ENCODE measurements around the gene PDCD2L.
"Not testable (repeated sequence)": the region's sequence is repeated elsewhere in the genome, so short reads cannot be mapped to it uniquely, and the experiment has no call there.

The PDCD2L gene

DNA sequence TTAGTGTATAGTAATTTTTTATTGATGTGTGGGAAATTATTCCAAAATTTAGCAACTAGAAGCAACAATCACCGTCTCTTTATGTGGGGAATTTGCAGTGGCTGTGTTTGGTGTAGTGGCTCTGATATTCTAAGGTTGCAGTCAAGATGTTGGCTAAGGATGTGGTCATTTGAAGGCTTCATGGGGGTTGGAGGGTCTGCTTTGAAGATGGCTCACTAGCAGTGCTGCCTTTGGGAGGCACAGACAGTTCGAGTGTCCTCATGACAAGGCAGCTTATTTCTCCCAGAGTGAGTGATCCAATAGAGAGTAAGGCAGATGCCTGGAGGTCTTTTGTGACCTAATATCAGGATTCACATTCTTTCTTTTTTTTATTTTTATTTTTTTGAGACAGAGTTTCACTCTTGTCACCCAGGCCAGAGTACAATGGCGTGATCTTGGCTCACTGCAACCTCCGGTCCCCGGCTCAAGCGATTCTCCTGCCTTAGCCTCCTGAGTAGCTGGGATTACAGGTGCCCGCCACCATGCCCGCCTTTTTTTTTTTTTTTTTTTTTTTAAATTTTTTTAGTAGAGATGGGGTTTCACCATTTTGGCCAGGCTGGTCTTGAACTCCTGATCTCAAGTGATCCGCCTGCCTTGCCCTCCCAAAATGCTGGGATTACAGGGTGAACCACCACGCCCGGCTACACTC, 30.5 kb upstream of the PDCD2L start:
- no peak for DNase-seq (ENCODE audit: low spot score)

DNA sequence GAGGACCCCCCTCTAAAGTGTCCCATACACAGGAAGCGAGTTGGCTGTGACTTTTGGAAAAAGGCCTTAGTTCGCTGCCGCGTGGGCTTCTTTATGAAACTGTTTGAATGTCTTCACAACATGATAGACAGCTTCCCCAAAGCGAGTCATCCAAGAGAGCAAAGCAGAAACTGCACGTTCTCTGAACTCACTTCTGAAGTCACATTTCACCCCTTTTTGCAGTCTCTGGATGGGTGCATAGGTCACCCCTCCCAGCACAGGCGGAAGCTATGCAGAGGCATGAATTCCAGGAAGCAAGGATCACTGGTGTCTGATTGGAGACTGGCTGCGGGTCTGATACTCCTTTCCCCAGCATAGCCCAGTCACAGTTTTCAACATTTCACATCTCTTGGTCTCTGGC, 28.6 kb upstream of the PDCD2L start:
- no peak for DNase-seq (ENCODE audit: low spot score)

DNA sequence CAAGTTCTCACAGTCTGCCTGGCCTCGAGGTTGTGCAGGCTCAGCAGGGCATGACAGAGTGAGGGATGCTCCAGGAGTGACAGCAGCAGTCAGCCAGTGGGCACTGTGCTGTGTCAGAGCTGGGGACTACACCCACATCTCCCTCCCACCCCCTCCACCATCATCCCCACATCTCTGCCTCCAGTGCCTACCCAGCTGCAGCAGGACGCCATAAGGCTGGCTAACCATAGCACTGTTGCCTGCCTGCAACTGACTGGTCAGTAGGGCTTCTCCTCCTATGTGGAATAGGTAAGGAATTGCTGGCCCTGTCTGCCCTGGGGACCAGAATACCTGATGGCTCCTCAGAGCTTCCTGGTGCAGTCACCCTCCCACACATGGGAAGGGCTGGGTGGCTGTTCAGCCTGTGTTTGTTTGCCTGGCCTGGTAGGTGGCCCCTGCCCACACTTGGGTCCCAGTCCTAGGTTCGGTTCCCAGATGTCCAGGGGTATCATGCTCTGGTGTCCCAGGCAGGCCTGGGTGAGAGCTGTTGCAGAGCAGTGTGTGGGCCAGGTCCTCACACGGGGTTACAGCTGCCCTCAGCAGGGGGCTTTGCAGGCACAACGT, 23.5 kb upstream of the PDCD2L start:
- no peak for DNase-seq (ENCODE audit: low spot score)

DNA sequence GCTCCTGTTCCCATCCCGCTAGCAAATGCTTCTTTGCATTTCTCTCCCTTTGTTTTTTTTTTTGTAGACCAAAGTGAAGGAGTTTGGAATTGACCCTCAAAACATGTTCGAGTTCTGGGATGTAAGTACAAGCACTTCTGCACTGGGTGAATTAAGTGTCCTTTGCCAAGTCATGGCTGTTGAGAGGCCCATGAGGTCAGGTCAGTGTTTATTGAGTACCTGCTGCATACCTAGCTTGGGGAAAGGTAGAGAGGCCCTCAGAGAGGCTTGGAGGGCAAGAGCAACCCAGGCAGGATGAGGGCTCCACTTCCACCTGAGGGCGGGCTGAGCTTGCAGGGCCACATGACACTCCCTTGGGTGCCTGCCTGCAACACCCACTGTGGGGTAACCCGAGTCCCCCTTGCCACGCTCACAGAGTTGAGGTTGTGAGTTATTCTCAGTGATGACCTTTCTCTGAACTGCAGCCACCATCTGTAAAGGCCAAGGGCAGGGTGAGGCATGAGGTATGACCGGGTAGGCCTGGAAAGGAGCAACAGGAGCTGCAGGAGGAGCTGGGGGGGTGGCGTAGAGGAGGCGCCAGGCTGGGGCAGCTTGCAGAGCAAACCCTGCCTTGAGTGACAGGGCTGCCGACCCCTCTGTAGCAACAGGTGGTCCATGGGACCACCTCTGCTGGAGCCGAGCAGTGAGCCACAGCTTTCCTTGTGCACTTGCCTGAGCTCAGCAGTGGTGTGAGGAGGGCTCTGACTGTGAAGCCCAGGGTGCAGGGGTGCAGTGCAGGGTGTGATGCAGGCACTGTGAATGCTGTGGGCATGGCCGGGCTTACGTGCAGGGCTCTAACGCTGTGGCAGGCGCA, 22.6 kb upstream of the PDCD2L start:
- no peak for DNase-seq (ENCODE audit: low spot score)

DNA sequence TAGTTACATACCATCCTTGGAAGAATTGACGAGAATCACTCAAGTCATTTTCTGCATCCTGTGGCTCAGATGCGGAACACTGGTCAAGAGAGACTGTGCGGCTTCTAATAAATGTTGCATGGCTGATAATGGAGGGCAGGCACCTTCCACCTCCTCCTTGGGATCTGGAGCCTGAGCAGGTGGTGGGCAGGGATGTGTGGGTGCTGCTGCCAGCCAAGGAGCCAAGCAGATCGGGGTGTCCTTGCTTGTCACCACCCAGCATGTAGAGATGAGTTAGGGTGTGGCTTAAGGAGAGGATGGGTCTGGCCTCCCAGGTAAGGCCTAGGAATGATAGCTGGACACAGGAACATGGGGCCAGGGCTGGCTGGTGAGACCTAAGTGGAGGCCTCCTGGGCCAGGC, 21.7 kb upstream of the PDCD2L start:
- no peak for DNase-seq (ENCODE audit: low spot score)

DNA sequence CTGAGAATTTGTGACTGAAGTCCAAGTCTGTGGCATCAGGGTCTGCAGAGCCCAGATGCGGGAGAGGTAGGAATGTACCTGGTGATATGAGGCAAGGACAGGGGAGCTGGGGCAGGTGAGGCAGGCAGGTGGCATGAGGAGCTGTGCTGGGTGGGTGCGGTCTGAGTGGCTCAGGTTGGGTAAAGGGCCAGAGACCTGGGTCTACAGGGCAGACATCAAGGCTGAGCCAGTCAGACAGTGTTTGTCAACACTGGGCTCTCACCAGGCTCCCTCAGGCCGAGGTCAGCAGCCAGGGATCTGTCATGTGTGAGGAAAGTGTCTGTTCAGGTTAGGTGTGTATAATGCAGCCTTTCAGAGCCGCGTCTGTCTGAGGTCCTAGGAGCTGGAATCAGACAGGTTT, 20.6 kb upstream of the PDCD2L start:
- DNase-seq (ENCODE audit: low spot score) = no peak

DNA sequence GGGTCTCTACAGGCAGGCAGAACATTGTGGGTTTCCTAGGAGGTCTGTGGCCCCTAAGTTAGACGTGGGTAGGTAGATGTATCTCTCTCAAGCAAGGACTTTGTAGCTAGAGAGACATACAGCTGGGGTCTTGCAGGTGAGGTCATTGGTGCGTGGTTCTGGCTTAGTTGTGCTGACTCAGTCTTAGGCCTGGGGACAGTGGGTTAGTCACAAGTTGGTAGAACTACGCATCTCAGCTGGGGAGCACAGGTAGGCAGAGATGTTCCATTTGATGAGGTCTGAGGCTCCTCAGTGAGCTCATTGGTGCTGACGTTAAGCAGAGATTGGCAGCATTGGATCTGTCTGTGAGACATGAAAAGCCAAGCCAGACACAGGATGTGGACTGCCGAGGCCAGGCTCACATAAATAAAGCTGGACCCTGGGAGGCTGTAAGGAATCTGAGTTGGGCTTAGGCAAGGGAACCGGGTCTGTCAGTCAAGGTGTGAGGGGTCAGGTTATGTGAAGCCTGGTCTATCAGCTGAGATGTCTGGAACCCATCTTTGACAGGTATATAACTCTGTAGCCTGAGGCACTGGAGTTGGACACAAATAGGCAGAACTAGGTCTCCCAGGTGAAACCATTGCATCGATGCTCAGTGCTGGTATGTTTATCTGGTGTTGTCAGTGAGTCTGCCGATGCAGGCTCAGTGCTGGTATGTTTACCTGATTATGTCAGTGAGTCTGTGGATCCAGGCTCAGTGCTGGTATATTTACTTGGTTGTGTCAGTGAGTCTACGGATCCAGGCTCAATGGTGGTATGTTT, 17.4 kb upstream of the PDCD2L start:
- DNase-seq (ENCODE audit: low spot score) = no peak

DNA sequence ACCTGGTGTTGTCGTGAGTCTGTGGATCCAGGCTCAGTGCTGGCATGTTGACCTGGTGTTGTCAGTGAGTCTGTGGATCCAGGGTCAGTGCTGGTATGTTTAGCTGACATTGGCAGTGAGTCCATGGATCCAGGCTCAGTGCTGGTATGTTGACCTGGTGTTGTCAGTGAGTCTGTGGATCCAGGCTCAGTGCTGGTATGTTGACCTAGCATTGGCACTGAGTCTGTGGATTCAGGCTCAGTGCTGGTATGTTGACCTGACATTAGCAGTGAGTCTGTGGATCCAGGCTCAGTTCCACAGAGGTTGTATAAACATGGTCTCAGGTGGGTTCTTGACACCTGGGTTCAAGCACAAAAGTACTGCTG, 16.8 kb upstream of the PDCD2L start:
- DNase-seq (ENCODE audit: low spot score) = no peak

DNA sequence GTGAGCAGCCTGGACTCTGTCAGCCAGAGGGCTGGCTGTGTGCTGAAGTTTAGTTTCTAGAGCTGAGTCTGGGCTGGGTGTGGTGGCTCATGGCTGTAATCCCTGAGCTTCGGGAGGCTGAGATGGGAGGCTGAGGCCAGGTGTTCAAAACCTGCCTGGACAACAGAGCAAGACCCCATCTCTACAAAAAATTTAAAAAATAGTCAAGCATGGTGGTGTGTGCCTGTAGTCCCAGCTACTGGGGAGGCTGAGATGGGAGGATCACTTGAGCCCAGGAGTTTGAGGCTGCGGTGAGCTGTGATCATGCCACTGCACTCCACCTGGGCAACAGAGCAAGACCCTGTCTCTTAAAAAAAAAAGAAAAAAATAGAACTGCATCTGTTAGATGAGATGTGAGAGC, 15.5 kb upstream of the PDCD2L start:
- DNase-seq (ENCODE audit: low spot score) = not testable (repeated sequence)

DNA sequence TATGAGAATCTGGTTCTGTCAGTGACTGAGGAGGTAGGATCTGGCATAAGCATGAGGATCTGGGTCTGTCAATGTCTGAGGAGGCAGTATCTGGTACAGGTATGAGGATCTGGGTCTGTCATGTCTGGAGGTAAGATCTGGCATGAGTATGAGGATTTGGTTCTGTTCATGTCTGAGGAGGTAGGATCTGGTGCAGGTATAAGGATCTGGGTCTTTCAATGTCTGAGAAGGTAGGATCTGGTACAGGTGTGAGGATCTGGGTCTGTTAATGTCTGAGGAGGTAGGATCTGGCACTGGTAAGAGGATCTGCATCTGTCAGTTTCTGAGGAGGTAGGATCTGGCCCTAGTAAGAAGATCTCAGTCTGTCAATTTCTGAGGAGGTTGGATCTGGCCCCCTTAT, 12.4 kb upstream of the PDCD2L start:
- no peak for DNase-seq (ENCODE audit: low spot score)

DNA sequence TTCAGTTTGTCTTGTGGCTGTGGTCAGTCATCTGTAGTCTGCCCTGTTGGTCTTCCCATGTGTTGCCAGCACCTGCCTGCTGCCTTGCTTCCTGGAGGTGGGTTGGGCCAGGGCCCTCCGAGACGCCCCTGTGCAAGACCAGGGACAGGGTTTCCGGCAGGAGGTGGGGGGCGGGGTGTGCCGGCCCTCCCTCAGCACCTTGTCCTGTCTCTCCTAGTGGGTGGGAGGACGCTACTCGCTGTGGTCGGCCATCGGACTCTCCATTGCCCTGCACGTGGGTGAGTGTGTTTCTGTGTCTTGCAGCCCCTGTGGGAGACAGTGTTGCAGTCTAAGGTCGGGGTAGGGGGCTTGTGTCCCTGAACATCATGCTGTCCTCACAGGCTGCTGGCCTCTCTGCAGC, 11.2 kb upstream of the PDCD2L start:
- DNase-seq (ENCODE audit: low spot score) = no peak

DNA sequence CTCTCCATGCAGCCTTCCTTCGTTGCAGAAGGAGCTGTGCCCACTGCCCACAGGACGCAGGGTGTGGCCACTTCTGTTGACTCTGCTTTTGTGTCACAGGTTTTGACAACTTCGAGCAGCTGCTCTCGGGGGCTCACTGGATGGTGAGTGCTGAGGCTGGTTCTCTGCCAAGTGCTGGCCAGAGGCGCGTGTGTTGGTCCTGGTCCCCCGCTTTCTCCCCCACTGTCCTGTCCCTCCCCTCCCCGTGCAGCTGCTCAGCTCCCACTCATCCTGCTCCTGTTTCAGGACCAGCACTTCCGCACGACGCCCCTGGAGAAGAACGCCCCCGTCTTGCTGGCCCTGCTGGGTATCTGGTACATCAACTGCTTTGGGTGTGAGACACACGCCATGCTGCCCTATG, 10.6 kb upstream of the PDCD2L start:
- no peak for DNase-seq (ENCODE audit: low spot score)

DNA sequence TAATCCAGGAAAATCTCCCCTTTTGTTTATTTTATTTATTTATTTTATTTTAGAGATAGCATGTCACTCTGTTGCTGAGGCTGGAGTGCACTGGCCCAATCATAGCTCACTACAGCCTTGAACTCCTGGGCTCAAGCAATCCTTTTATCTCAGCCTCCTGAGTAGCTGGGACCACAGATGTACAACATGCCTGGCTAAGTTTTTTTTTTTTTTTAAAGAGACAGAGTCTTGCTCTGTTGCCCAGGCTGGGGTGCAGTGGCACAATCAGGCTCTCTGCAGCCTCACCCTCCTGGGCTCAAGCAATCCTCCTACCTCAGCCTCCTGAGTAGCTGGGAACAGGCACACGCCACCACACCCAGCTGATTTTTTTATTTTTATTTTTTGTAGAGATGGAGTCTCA, 6.3 kb upstream of the PDCD2L start:
- no peak for DNase-seq (ENCODE audit: low spot score)

DNA sequence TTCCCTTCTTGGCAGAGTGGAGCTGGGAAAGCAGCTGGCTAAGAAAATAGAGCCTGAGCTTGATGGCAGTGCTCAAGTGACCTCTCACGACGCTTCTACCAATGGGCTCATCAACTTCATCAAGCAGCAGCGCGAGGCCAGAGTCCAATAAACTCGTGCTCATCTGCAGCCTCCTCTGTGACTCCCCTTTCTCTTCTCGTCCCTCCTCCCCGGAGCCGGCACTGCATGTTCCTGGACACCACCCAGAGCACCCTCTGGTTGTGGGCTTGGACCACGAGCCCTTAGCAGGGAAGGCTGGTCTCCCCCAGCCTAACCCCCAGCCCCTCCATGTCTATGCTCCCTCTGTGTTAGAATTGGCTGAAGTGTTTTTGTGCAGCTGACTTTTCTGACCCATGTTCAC, 4.3 kb upstream of the PDCD2L start:
- no peak for DNase-seq (ENCODE audit: low spot score)

DNA sequence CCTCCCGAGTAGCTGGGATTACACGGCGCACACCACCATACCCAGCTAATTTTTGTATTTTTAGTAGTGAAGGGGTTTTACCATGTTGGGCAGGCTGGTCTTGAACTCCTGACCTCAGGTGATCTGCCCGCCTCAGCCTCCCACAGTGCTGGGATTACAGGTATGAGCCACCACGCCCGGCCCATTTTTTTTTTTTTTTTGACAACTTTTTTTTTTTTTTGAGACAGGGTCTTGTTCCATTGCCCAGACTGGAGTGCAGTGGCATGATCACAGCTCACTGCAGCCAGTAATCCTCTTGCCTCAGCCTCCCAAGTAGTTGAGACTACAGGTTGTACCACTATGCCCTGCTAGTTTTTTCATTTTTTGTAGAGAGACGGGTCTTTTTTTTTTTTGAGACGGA, 3.4 kb upstream of the PDCD2L start:
- not testable (repeated sequence) for DNase-seq (ENCODE audit: low spot score)

DNA sequence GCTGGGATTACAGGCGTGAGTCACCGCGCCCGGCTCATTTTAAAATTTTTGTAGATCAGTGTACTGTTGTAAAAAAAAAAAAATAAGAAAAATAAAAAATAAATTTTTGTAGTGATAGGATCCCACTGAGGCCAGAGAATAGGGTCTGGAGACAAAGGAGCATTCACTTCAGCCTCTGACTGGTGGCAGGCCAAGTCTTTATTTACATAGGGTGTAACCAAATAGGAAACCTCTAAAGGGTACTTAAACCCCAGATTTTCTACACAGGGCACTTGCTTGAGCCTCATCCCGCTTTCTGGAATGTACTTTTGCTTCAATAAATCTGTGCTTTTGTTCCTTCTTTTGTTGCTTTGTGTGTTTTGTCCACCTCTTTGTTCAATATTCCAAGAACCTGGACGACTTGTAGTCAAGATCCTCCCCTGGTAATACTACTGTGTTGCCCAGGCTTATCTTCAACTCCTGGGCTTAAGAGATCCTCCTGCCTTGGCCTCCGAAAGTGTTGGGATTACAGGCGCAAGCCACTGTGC, 2.1 kb upstream of the PDCD2L start:
- DNase-seq (ENCODE audit: low spot score) = no peak

DNA sequence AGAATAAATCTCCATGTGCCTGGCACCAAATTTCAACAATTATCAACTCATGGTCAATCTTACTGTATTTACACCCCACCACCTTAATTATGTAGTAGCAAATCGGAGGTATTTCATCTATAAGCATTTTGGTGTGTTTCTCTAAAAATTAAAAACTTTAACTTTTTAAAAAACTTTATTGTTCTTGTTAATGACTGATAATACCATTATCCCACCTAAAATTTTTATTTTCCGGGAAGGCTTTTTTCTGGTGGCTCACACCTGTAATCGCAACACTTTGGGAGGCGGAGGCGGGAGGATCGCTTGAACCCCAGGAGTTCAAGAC, 453 bp upstream of the PDCD2L start:
- no peak for DNase-seq (ENCODE audit: low spot score)

DNA sequence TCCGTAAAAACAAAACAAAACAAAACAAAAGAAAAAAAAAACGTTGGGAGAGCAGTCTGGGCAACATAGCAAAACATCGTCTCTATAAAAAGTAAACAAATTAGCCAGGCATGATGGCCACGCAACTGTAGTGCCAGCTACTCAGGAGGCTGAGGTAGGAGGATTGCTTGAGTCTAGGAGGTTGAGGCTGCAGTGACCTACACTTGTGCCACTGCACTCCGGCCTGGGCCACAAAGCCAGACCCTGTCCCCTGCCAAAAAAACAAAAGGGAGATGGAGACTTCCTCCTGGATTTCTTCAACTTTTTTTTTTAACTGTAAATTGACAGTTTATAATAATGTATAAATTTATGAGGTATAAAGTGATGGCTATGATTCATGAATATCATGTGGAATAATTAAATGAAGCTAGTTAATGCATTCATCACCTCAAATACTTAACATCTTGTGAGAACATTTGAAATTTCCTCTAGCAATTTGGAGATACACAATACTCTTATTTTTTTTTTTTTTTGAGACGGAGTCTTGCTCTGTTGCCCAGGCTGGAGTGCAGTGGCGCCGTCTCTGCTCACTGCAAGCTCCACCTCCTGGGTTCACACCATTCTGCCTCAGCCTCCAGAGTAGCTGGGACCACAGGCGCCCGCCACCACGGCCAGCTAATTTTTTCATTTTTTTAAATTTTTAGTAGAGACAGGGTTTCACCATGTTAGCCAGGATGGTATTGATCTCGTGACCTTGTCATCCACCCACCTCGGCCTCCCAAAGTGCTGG, 1.9 kb downstream of the PDCD2L start:
- no peak for DNase-seq (ENCODE audit: low spot score)

DNA sequence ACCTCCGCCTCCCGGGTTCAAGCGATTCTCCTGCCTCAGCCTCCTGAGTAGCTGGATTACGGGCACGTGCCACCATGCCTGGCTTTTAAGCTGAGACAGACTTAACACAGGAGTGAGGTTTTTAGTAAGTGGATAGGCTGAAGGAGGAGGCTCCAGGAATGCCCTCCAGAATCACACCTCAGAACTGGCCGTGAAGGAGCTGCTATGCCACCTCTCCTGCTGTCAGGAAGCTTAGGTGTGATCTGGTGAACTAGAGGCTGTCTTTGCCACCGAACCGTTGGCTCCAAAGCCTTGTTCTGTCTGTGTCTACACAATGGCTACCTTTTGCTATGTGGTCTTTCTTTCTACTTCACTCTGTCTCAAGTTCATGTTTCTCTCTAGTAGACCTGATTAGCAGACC, 4.2 kb downstream of the PDCD2L start:
- no peak for DNase-seq (ENCODE audit: low spot score)

DNA sequence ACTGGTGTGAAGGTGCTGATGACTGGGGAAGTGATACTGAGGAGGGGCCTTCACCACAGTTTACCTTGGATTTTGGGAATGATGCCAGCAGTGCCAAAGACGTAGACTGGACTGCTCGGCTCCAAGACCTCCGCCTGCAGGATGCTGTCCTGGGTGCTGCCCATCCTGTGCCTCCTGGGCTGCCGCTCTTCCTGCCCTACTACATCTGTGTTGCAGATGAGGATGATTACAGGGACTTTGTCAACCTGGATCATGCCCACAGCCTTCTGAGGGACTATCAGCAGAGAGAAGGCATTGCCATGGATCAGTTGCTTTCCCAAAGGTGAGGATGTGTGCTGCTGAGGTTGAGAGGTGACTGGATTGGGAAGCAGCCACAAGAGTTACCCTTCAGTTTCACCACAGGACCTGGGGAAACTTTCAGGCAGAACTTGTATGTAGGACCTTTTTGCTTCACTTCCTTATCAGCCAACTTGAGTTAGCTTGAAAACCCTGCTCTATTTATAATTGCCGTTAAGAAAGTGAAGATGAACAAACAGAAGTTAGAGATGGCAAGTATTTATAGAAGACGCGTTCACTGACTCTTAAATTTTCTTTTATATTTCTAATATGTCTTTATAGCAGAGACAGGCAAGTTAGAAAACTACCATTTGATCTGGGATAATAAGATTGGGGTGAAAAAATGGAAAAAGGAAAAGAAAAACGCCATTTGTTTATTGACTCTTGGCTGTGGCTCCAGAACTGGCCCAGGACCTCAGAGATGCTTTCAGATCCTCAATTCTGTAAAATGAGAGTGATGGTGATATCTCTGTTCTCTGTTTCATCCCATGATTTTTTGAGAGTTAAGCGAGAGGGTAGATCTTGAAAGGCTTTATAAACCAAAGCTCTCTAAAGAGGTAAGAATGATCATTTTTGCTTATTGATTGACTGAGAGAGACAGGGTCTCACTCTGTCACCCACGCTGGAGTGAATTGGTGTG, 5.3 kb downstream of the PDCD2L start:
- no peak for DNase-seq (ENCODE audit: low spot score)

DNA sequence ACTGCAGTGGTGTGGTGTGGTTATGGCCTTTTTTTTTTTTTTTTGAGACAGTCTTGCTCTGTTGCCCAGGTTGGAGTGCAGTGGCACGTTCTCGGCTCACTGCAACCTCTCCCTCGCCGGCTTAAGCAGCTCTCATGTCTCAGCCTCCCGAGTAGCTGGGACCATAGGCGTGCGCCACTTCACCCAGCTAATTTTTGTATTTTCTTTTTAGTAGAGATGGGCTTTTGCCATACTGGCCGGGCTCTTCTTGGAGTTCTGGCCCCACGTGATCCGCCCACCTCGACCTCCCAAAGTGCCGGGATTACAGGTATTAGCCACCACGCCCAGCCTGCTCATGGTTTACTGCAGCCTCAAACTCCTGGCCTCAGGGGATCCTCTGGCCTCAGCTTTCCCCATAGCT, 7.0 kb downstream of the PDCD2L start:
- no peak for DNase-seq (ENCODE audit: low spot score)

All from germinal center (tissue), 1 donor.